Panc1 (cell line): ENCODE data around the gene BRCA2. TPM values are rescaled to one million over a fixed set of nuclear protein-coding genes. Genes with fewer than 3 reads are reported as not detected.

ENCODE experiments used
- ATAC-seq: fragments of 200-7000 bp; cut with Tn5 transposase; 2 replicates; pipeline ENCODE4 v1.9.1; 2020; ENCODE audit warnings: mild to moderate bottlenecking, moderate library complexity
- BruUV-seq: library from RNA; stranded (reverse); fragments of 400-500 nt; replicated peaks from 2 replicates; lab custom pipeline; 2021; lab: Mats Ljungman, UMichigan
- CTCF ChIA-PET: fragments of 300-600 bp; sonication (Branson Sonifier 250); formaldehyde crosslinking; loops from one replicate; lab custom pipeline; 2022; ENCODE audit warnings: antibody characterized with exemption; lab: Charles Lee
- POLR2A ChIA-PET: fragments of 300-600 bp; sonication (Branson Sonifier 250); formaldehyde crosslinking; loops from one replicate; lab custom pipeline; 2022; ENCODE audit warnings: antibody characterized with exemption; lab: Charles Lee
- DNase-seq: peaks from one replicate; pipeline ENCODE4 v3.0.0-alpha.2; 2010; ENCODE audit warnings: low read depth, low spot score
- H3K27ac ChIP-seq: 2 replicates; pipeline ENCODE4 v1.5.1; 2011; ENCODE audit warnings: mild to moderate bottlenecking, low read length, inconsistent platforms
- H3K27me3 ChIP-seq: fragments of 200-500 bp; sonication (Bioruptor generic); 2 replicates; pipeline ENCODE4 v1.6.0; 2014; ENCODE audit warnings: low read length, inconsistent platforms; ENCODE audit not compliant: control insufficient read depth, insufficient read depth
- H3K36me3 ChIP-seq: fragments of 200-500 bp; sonication (Bioruptor generic); 2 replicates; pipeline ENCODE4 v1.5.1; 2014; ENCODE audit warnings: inconsistent platforms, mild to moderate bottlenecking, low read length, moderate library complexity; ENCODE audit not compliant: control insufficient read depth, insufficient read depth
- H3K4me1 ChIP-seq: 2 replicates; pipeline ENCODE4 v1.5.1; 2011; ENCODE audit warnings: inconsistent platforms, mild to moderate bottlenecking, low read length, moderate library complexity; ENCODE audit not compliant: control insufficient read depth, insufficient read depth
- H3K4me3 ChIP-seq, 2 experiments: 2 replicates each; pipeline ENCODE4 v1.5.1; 2011 to 2012; ENCODE audit warnings: low read depth in 2 of 2, low read length in 2 of 2, mild to moderate bottlenecking in 2 of 2, inconsistent platforms in 1 of 2, moderate library complexity in 1 of 2
- H3K9me3 ChIP-seq: fragments of 200-500 bp; sonication (Bioruptor generic); 2 replicates; pipeline ENCODE4 v1.5.1; 2014; ENCODE audit warnings: low read depth, mild to moderate bottlenecking, inconsistent platforms, low read length, moderate library complexity; ENCODE audit not compliant: control insufficient read depth, insufficient read depth
- POLR2AphosphoS5 ChIP-seq: IDR thresholded peaks from 2 replicates; pipeline ENCODE4 v1.6.1; 2012; ENCODE audit warnings: mild to moderate bottlenecking, low read depth, low read length, moderate library complexity
- SIN3A ChIP-seq: IDR thresholded peaks from 2 replicates; pipeline ENCODE4 v1.6.1; 2012; ENCODE audit warnings: low read depth, mild to moderate bottlenecking, low read length, moderate library complexity, borderline replicate concordance; ENCODE audit not compliant: insufficient read depth
- TCF7L2 ChIP-seq: IDR thresholded peaks from 2 replicates; pipeline ENCODE4 v1.6.1; 2011; ENCODE audit warnings: mild to moderate bottlenecking, low read depth, low read length, inconsistent platforms
- in situ Hi-C: cut with HindIII; loops from 2 replicates; pipeline ENCODE4 v1.10.0; 2016; ENCODE audit warnings: low sequenced_read_pairs, low pct_unique_long_range_greater_than_20kb
- intact Hi-C: fragments of 100-400 bp; cut with micrococcal nuclease; formaldehyde crosslinking; loops from one replicate; pipeline ENCODE4 v1.10.0; 2022; ENCODE audit not compliant: unreplicated experiment
- total RNA-seq: library from RNA; stranded (reverse); gene quantifications from one replicate; pipeline ENCODE4 v1.2.1, GENCODE V29; 2021; ENCODE audit not compliant: unreplicated experiment
- TF ChIP-seq, protein P1 (sequence below), 2 experiments: IDR thresholded peaks; 2 replicates each; pipeline ENCODE4 v1.6.1; 2011 to 2012; ENCODE audit warnings: low read depth in 2 of 2, control low read depth in 1 of 2, low read length in 1 of 2, mild to moderate bottlenecking in 1 of 2, moderate library complexity in 1 of 2; ENCODE audit not compliant: insufficient read depth in 1 of 2
- TF ChIP-seq, protein P2 (sequence below): fragments of 450-650 bp; IDR thresholded peaks from 2 replicates; pipeline ENCODE4 v1.5.1; 2017; ENCODE audit warnings: mild to moderate bottlenecking

The BRCA2 gene
- total RNA-seq, 1 experiment from 2014 or later, result 8.4 TPM

DNA sequence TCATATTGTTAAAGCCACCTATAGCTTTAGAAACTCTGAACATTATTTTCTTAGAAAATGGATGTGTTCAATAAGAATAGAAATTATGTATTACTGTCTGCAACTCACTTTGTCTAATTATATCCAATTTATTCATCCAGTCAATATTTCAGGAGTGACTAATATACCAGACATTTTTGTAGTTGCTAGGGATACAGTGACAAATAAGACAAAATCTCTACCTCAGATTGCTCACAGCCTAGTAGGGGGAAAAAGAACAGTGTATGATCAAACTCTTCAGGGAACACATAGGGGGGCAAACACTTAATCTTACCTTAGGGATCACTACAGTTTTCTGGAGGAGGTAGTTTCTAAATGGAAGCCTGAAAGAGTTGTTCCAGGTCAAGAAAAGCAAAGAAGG is 8.6 kb downstream of the BRCA2 start:
- ChIA-PET CTCF (no interaction called here), POLR2A (no interaction called here)
- Histone ChIP-seq H3K27me3 (no peaks in the 10 kb centered on the region), H3K36me3 (peaks cover 3% of the 10 kb centered on the region; the same call in 1 of the 2 replicates), H3K9me3 (no peaks in the 10 kb centered on the region), H3K4me3 (no peak overlapping the region), H3K27ac (no peak overlapping the region), H3K4me1 (no peaks in the 10 kb centered on the region)
- in situ Hi-C loops, result no loop called here
- intact Hi-C loops, result no loop called here
- ATAC-seq (no peak), DNase-seq (no peak)
- no TSS peak for BruUV-seq
- TF ChIP-seq TCF7L2 (no peak), SIN3A (no peak), POLR2AphosphoS5 (no peak)
- TF ChIP-seq, protein P1, sequence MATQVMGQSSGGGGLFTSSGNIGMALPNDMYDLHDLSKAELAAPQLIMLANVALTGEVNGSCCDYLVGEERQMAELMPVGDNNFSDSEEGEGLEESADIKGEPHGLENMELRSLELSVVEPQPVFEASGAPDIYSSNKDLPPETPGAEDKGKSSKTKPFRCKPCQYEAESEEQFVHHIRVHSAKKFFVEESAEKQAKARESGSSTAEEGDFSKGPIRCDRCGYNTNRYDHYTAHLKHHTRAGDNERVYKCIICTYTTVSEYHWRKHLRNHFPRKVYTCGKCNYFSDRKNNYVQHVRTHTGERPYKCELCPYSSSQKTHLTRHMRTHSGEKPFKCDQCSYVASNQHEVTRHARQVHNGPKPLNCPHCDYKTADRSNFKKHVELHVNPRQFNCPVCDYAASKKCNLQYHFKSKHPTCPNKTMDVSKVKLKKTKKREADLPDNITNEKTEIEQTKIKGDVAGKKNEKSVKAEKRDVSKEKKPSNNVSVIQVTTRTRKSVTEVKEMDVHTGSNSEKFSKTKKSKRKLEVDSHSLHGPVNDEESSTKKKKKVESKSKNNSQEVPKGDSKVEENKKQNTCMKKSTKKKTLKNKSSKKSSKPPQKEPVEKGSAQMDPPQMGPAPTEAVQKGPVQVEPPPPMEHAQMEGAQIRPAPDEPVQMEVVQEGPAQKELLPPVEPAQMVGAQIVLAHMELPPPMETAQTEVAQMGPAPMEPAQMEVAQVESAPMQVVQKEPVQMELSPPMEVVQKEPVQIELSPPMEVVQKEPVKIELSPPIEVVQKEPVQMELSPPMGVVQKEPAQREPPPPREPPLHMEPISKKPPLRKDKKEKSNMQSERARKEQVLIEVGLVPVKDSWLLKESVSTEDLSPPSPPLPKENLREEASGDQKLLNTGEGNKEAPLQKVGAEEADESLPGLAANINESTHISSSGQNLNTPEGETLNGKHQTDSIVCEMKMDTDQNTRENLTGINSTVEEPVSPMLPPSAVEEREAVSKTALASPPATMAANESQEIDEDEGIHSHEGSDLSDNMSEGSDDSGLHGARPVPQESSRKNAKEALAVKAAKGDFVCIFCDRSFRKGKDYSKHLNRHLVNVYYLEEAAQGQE (IDR thresholded peaks at IDR 0.05; ENCODE audit: insufficient read depth in 1 of 2, low read depth in 2 of 2, low read length in 1 of 2), result no peak
- TF ChIP-seq, protein P2, sequence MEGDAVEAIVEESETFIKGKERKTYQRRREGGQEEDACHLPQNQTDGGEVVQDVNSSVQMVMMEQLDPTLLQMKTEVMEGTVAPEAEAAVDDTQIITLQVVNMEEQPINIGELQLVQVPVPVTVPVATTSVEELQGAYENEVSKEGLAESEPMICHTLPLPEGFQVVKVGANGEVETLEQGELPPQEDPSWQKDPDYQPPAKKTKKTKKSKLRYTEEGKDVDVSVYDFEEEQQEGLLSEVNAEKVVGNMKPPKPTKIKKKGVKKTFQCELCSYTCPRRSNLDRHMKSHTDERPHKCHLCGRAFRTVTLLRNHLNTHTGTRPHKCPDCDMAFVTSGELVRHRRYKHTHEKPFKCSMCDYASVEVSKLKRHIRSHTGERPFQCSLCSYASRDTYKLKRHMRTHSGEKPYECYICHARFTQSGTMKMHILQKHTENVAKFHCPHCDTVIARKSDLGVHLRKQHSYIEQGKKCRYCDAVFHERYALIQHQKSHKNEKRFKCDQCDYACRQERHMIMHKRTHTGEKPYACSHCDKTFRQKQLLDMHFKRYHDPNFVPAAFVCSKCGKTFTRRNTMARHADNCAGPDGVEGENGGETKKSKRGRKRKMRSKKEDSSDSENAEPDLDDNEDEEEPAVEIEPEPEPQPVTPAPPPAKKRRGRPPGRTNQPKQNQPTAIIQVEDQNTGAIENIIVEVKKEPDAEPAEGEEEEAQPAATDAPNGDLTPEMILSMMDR, result no peak

DNA sequence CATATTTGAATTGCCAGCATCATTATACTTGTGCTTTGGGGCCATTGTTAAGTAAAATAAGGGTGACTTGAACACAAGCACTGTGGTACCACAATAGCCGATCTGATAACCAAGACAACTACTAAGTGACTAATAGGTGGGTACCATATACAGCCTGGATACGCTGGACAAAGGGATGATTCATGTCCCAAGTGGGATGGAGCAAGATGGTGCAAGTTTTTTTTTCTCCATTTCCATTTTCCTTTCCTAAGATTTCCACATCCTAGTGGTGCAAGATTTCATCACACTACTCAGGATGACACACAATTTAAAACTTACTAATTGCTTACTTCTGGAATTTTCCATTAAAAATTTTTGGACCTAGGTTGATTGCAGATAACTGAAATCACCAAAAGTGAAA is 15.1 kb downstream of the BRCA2 start:
- DNase-seq, result no peak
- no peak overlapping the region for H3K4me3 ChIP-seq
- TF ChIP-seq SIN3A, result no peak
- no peak for TF ChIP-seq TCF7L2
- TF ChIP-seq, protein P2, result no peak
- no peak for TF ChIP-seq POLR2AphosphoS5
- TF ChIP-seq, protein P1 (IDR thresholded peaks at IDR 0.05; ENCODE audit: insufficient read depth in 1 of 2, low read depth in 2 of 2, low read length in 1 of 2), result no peak
- in situ Hi-C loops, result no loop called here
- intact Hi-C loops, result no loop called here
- POLR2A ChIA-PET, result no interaction called here
- CTCF ChIA-PET, result no interaction called here
- no peak for ATAC-seq
- no peak overlapping the region for H3K27ac ChIP-seq
- no peaks in the 10 kb centered on the region for H3K4me1 ChIP-seq
- H3K27me3 ChIP-seq, result no peaks in the 10 kb centered on the region
- peaks cover 2% of the 10 kb centered on the region; the same call in 1 of the 2 replicates for H3K36me3 ChIP-seq
- no peaks in the 10 kb centered on the region for H3K9me3 ChIP-seq
- BruUV-seq, result no TSS peak
